Lower leg skin (tissue), 4 donors: ENCODE results near the gene CYFIP1. TPM values are rescaled to one million over a fixed set of nuclear protein-coding genes. Genes with fewer than 3 reads are reported as not detected.

Experiments used
- DNase-seq, 2 donors: peaks; one replicate each; pipeline ENCODE4 v3.0.0-alpha.2; 2019; ENCODE audit warnings: low spot score in 2 of 2
- H3K4me3 ChIP-seq: fragments of 200-600 bp; sonication (generic); 2 replicates; pipeline ENCODE4 v1.5.1; 2017; ENCODE audit warnings: mild to moderate bottlenecking, low read depth; ENCODE audit not compliant: poor library complexity, severe bottlenecking
- CTCF ChIP-seq, 3 donors: fragments of 450-650 bp; IDR thresholded peaks; one replicate each; pipeline ENCODE4 v1.5.1; 2016; ENCODE audit warnings: antibody characterized with exemption in 3 of 3, mild to moderate bottlenecking in 3 of 3, moderate library complexity in 2 of 3
- POLR2A ChIP-seq, 2 donors: fragments of 450-650 bp; IDR thresholded peaks; one replicate each; pipeline ENCODE4 v1.6.1; 2016 to 2017; ENCODE audit warnings: antibody characterized with exemption in 2 of 2, mild to moderate bottlenecking in 1 of 2, moderate library complexity in 1 of 2
- WGBS, 2 donors: methylation state at CpG; one replicate each; pipeline ENCODE4 v1.1.5; 2018; 5-methylcytosine and 5-hydroxymethylcytosine counted together
- intact Hi-C: fragments of 100-400 bp; cut with DNase I; formaldehyde crosslinking; loops from one replicate; pipeline ENCODE4 v1.15.0; 2023; ENCODE audit warnings: low total_unique reads
- total RNA-seq, 4 donors: library from RNA; depleted of rRNA; stranded (reverse); fragments of >200 nt; gene quantifications; one replicate each; pipeline ENCODE4 v1.1.0, GENCODE V29; 2016

The CYFIP1 gene
- total RNA-seq, 4 donors from 2014 or later, result 81.0 to 108 (median 94.6) TPM

DNA sequence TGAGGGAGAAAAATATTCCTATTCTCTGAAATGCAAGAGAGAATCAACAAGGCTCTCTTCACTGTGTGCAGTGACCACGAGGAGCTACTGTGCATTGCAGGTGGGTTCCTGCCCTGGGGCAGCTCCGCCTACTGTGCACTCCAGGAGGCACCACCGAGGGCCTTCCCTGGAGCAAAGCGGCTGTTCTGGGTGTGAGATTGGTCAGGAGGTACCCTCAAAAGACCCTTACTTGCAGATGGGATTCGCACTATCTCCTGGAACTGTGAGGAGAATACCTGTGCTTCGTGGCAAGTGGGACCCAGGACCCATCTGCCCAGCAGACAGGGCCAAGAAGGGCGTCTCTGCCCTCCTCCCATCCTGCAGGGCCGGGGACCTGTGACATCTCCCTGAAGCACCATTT lies 68.9 kb downstream of the CYFIP1 start:
- WGBS, 2 donors, result 84 to 89% methylated on average over 8 of the region's 8 CpGs
- TF ChIP-seq CTCF (IDR thresholded peaks at IDR 0.05), result no peak
- TF ChIP-seq POLR2A (IDR thresholded peaks at IDR 0.05), result no peak
- no peak overlapping the region for H3K4me3 ChIP-seq
- intact Hi-C loops, result no loop called here
- DNase-seq, result no peak

DNA sequence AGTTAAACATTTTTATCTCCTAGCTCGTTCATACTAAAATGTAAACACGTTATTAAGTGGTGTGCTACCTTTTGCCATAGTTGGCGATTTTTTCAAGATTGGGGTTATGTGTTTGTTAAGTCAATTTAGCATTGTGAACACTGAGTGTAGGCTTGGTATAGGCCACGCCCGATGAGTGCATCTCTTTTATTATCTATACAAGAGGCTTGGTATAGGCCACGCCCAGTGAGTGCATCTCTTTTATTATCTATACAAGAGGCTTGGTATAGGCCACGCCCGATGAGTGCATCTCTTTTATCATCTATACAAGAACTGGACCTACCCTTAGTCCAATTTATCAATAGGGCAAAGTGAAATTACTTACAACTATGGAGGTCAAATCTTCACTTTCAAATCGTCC lies 71.3 kb downstream of the CYFIP1 start:
- TF ChIP-seq CTCF (IDR thresholded peaks at IDR 0.05) (no peak), POLR2A (IDR thresholded peaks at IDR 0.05) (no peak)
- no peak for DNase-seq
- intact Hi-C loops, result no loop called here
- no peak overlapping the region for H3K4me3 ChIP-seq
- 94 to 96% methylated on average over 9 of the region's 9 CpGs for WGBS, 2 donors

GRCh38 chr15:22907161-22907950 lies 72.8 kb downstream of the CYFIP1 start:
- no peak for DNase-seq
- 90 to 97% methylated on average over 16 of the region's 16 CpGs for WGBS, 2 donors
- TF ChIP-seq CTCF (IDR thresholded peaks at IDR 0.05) (no peak), POLR2A (IDR thresholded peaks at IDR 0.05) (no peak)
- intact Hi-C loops, result no loop called here
- no peak overlapping the region for H3K4me3 ChIP-seq

DNA sequence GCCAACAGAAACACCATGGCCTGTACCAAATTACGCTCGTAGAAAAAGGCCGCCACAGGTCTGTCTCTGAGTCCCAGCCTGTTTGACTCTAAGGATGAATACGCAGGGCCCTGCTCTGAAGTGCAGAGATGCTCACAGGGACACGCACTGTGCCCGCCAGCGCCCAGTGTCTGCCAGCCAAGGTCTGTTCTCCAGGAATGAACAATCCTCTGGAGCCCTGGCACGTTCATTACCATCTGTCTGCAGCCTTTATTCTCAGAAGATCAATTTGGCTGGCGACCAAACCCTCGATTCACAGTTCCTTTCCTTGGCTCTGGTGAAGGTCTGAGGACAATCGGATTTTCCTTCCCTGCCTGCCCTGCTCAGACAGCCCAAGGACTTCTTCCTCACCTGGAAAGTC lies 75.4 kb downstream of the CYFIP1 start:
- TF ChIP-seq POLR2A (IDR thresholded peaks at IDR 0.05) (no peak), CTCF (IDR thresholded peaks at IDR 0.05) (no peak)
- intact Hi-C loops, result loop anchor here (1.0 kb wide), 1 partner anchor 25 kb away; no protein-coding TSS in a partner anchor
- no peak for DNase-seq
- whole genome bisulfite sequencing, 2 donors, result 60 to 78% methylated on average over 10 to 11 of the region's 11 CpGs
- no peak overlapping the region for H3K4me3 ChIP-seq

DNA sequence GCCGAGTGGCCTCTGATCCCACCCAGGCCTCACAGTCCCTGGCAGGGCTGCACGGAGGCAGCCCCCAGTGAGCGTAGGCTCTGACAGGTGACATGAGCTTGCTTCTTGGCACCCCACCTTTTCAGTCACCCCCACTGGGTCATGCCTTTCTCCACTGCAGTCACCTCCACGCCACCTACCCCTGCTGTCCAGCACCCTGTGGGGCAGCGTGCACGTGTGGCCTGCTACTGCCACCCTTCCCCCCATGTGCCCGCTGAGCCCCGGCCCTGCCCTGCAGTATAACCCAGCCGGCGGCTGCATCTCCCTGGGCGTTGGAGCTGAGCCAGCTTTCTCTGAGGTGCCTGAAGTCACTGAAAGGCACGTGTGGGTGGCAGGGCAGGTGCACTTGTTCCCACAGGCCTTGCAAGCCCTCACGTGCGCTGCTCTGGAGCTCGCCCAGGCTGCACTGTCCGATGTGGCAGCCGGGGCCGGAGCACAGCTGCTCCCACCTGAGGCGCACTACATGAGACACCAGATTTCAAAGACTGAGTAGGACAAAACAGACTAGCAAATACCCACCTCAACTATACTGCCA lies 76.1 kb downstream of the CYFIP1 start:
- TF ChIP-seq CTCF (IDR thresholded peaks at IDR 0.05) (no peak), POLR2A (IDR thresholded peaks at IDR 0.05) (no peak)
- intact Hi-C loops, result loop anchor here (1.0 kb wide), 1 partner anchor 25 kb away; no protein-coding TSS in a partner anchor
- no peak for DNase-seq
- H3K4me3 ChIP-seq, result no peak overlapping the region
- WGBS, 2 donors, result 70 to 76% methylated on average over 17 to 19 of the region's 19 CpGs
